T-cell (primary cell): ENCODE data around the gene KDM3A. TPM values are rescaled to one million over a fixed set of nuclear protein-coding genes. Genes with fewer than 3 reads are reported as not detected.

Source experiments
- ATAC-seq, 4 experiments: fragments of 200-7000 bp in 3 of 4; fragments of 150-1000 bp in 1 of 4; cut with Tn5 transposase; replicated peaks in 1 of 4; 1 replicate in 3 of 4; 2 replicates in 1 of 4; pipeline ENCODE4 v1.10.0; 2021; ENCODE audit warnings: moderate library complexity in 3 of 4, mild to moderate bottlenecking in 2 of 4, moderate number of reproducible peaks in 1 of 4
- CTCF ChIA-PET, 2 donors: fragments of 300-600 bp; sonication (Branson Sonifier 250); formaldehyde crosslinking; loops; one replicate each; lab custom pipeline; 2022; ENCODE audit warnings: antibody characterized with exemption in 2 of 2; lab: Charles Lee
- POLR2A ChIA-PET, 2 donors: fragments of 300-600 bp; sonication (Branson Sonifier 250); formaldehyde crosslinking; loops; one replicate each; lab custom pipeline; 2022; ENCODE audit warnings: antibody characterized with exemption in 2 of 2; lab: Charles Lee
- DNase-seq, 35 experiments: peaks; one replicate each; pipeline versions ENCODE4 v3.0.0 to v3.0.0-alpha.2; 2013 to 2023
- H3K27ac ChIP-seq: one replicate; pipeline ENCODE4 v1.5.1; 2013; ENCODE audit warnings: low read length
- H3K27me3 ChIP-seq, 2 experiments: replicated peaks in 1 of 2; 1 replicate in 1 of 2; 2 replicates in 1 of 2; pipeline versions ENCODE4 v1.6.1 to v1.7.0; 2013; ENCODE audit warnings: low read length in 1 of 2, mixed read lengths in 1 of 2; ENCODE audit not compliant: control insufficient read depth in 2 of 2, insufficient read depth in 2 of 2; ENCODE audit errors: extremely low read depth in 1 of 2
- H3K36me3 ChIP-seq, 2 donors: 1 replicate in 1 of 2; 2 replicates in 1 of 2; pipeline versions ENCODE4 v1.6.1 to v1.7.0; 2013; ENCODE audit warnings: low read length in 1 of 2; ENCODE audit not compliant: control insufficient read depth in 2 of 2, insufficient read depth in 1 of 2; ENCODE audit errors: extremely low read depth in 1 of 2
- H3K4me1 ChIP-seq, 2 experiments: 1 replicate in 1 of 2; 2 replicates in 1 of 2; pipeline versions ENCODE4 v1.6.1 to v1.7.0; 2013; ENCODE audit warnings: low read length in 2 of 2, mixed read lengths in 1 of 2; ENCODE audit not compliant: insufficient read depth in 2 of 2, control insufficient read depth in 1 of 2; ENCODE audit errors: extremely low read depth in 1 of 2
- H3K4me3 ChIP-seq, 2 donors: 1 replicate in 1 of 2; 2 replicates in 1 of 2; pipeline versions ENCODE4 v1.5.1 to v1.7.0; 2013; ENCODE audit warnings: mild to moderate bottlenecking in 2 of 2, low read length in 1 of 2, moderate library complexity in 1 of 2; ENCODE audit not compliant: control insufficient read depth in 1 of 2; ENCODE audit errors: extremely low read depth in 1 of 2
- H3K9me3 ChIP-seq: 2 replicates; pipeline ENCODE4 v1.7.0; 2013
- H3K27ac Mint-ChIP-seq, 2 donors: one replicate each; pipeline ENCODE4 v1.8.0; 2020 to 2021; ENCODE audit warnings: mild to moderate bottlenecking in 2 of 2, mixed read lengths in 2 of 2
- H3K27me3 Mint-ChIP-seq, 2 donors: one replicate each; pipeline ENCODE4 v1.8.0; 2021 to 2022; ENCODE audit warnings: mixed read lengths in 2 of 2
- H3K36me3 Mint-ChIP-seq: one replicate; pipeline ENCODE4 v1.8.0; 2021; ENCODE audit warnings: mixed read lengths
- H3K4me1 Mint-ChIP-seq, 3 donors: one replicate each; pipeline ENCODE4 v1.8.0; 2020 to 2022; ENCODE audit warnings: mixed read lengths in 3 of 3, mild to moderate bottlenecking in 1 of 3
- H3K4me3 Mint-ChIP-seq, 3 donors: one replicate each; pipeline ENCODE4 v1.8.0; 2020 to 2022; ENCODE audit warnings: mild to moderate bottlenecking in 3 of 3, mixed read lengths in 3 of 3, moderate library complexity in 3 of 3
- H3K9me3 Mint-ChIP-seq, 3 donors: one replicate each; pipeline ENCODE4 v1.8.0; 2020 to 2022; ENCODE audit warnings: mixed read lengths in 3 of 3
- WGBS: methylation state at CpG from one replicate; pipeline ENCODE4 v1.1.5; 2013; ENCODE audit warnings: missing lambda C conversion rate; ENCODE audit not compliant: insufficient coverage; 5-methylcytosine and 5-hydroxymethylcytosine counted together
- total RNA-seq, 35 experiments: library from RNA in 6 of 35; stranded (reverse) in 6 of 35; fragments of 120-200 nt in 1 of 35; gene quantifications; one replicate each; pipeline versions ENCODE4 v1.2.1 to v1.2.4 and lab custom pipeline; 2013 to 2026

Gene KDM3A
- total RNA-seq, 5 donors from 2014 or later (not counting 1 experiment from before 2014, with no cell fraction given): 140 to 168 (median 145) TPM

DNA sequence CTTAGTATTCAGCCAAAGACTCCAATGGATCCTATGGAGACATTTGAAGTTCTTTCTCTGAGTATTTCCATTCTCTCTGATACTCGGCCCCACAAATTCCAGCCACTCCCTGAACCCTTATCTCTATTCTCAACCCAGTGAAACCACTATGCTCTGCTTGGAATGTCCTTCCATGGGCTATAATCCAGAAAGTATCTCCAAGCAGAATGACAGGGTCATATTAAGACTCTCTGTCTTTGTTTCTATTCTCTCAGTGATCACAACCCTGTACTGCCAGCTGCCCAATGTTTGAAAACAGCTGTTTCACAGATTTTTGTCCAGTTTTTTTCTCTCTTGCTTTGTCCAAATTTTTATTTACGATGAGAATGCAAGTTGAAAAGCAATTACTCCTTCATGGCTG lies 100.2 kb downstream of the KDM3A start:
- H3K27ac Mint-ChIP-seq: no peak overlapping the region
- CTCF ChIA-PET: interaction anchor here in 1 of 2 donors (0.7 kb wide), 1 partner anchor 29 kb away, joined by 3 read pairs; no protein-coding TSS in a partner anchor

More for the DNA sequence above, 100.2 kb downstream of the KDM3A start:
- no peaks in the 10 kb centered on the region for H3K4me1 ChIP-seq
- H3K4me3 Mint-ChIP-seq: no peak overlapping the region
- no peaks in the 10 kb centered on the region for H3K27me3 ChIP-seq
- H3K4me1 Mint-ChIP-seq: peaks cover 12 to 34% (median 13%) of the 10 kb centered on the region in 3 donors
- POLR2A ChIA-PET: no interaction called here
- peaks cover 0 to 5% of the 10 kb centered on the region in 2 donors for H3K36me3 ChIP-seq
- no peaks in the 10 kb centered on the region for H3K27me3 Mint-ChIP-seq
- H3K9me3 ChIP-seq: no peaks in the 10 kb centered on the region
- no peak overlapping the region for H3K4me3 ChIP-seq
- H3K27ac ChIP-seq: no peak overlapping the region
- WGBS: 100% methylated on average over 1 of the region's 2 CpGs
- DNase-seq: no peak
- peaks cover 0 to 4% (median 0%) of the 10 kb centered on the region in 3 donors for H3K9me3 Mint-ChIP-seq
- no peak for ATAC-seq
- peaks cover 54% of the 10 kb centered on the region for H3K36me3 Mint-ChIP-seq

Other genes starting within 250 kb of the KDM3A start
- 10 to 100 TPM; 71.0 to 93.5 (median 75.2) TPM for gene IMMT, start 245.9 kb upstream of the KDM3A start, total RNA-seq
- gene MRPL35, start 241.9 kb upstream of the KDM3A start, total RNA-seq: 10 to 100 TPM in 4 of 5 donors, 1 to 10 TPM in 1; 6.4 to 25.9 (median 21.8) TPM
- gene REEP1, start 103.7 kb upstream of the KDM3A start, total RNA-seq: 1 to 10 TPM in 1 of 5 donors, under 1 TPM in 3, not detected in 1; 0.12 to 1.0 (median 0.18) TPM
- 10 to 100 TPM; 65.0 to 82.5 (median 68.5) TPM for gene CHMP3, start 122.1 kb downstream of the KDM3A start, total RNA-seq
- gene RNF103, start 182.5 kb downstream of the KDM3A start, total RNA-seq: 10 to 100 TPM; 30.3 to 65.1 (median 32.7) TPM